ENCODE results near the gene ARHGAP31.
"Not testable (repeated sequence)": the region's sequence is repeated elsewhere in the genome, so short reads cannot be mapped to it uniquely, and the experiment has no call there.

DNA sequence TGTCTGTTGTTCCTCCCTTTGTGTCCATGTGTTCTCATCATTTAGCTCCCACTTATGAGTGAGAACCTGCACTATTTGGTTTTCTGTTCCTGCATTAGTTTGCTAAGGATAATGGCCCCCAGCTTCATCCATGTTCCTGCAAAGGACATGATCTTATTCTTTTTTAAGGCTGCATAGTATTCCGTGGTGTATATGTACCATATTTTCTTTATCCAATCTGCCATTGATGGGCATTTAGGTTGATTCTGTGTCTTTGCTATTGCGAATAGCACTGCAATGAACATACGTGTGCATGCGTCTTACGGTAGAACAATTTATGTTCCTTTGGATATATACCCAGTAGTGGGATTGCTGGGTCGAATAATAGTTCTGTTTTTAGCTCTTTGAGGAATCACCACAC is 77.6 kb downstream of the ARHGAP31 start:
- TF ChIP-seq, protein P1, sequence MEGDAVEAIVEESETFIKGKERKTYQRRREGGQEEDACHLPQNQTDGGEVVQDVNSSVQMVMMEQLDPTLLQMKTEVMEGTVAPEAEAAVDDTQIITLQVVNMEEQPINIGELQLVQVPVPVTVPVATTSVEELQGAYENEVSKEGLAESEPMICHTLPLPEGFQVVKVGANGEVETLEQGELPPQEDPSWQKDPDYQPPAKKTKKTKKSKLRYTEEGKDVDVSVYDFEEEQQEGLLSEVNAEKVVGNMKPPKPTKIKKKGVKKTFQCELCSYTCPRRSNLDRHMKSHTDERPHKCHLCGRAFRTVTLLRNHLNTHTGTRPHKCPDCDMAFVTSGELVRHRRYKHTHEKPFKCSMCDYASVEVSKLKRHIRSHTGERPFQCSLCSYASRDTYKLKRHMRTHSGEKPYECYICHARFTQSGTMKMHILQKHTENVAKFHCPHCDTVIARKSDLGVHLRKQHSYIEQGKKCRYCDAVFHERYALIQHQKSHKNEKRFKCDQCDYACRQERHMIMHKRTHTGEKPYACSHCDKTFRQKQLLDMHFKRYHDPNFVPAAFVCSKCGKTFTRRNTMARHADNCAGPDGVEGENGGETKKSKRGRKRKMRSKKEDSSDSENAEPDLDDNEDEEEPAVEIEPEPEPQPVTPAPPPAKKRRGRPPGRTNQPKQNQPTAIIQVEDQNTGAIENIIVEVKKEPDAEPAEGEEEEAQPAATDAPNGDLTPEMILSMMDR (conservative IDR thresholded peaks at IDR 0.05), result not testable (repeated sequence)
- not testable (repeated sequence) for TF ChIP-seq EZH2 (IDR thresholded peaks at IDR 0.05; ENCODE audit: low read depth)
